Superior temporal gyrus (tissue), 1 donor: ENCODE data around the gene PALLD.
"Not testable (repeated sequence)": the region's sequence is repeated elsewhere in the genome, so short reads cannot be mapped to it uniquely, and the experiment has no call there.

ENCODE experiments used
- DNase-seq: peaks from one replicate; pipeline ENCODE4 v3.0.0-alpha.2; 2016; ENCODE audit errors: extremely low spot score

The PALLD gene

GRCh38 chr4:168908093-168908492, 411.2 kb downstream of the PALLD start:
- DNase-seq, result no peak

- no peak for DNase-seq
These were observed 412.0 kb downstream of the PALLD start for GRCh38 chr4:168908851-168909273.

- no peak for DNase-seq
These were observed 417.2 kb downstream of the PALLD start for GRCh38 chr4:168914095-168914494.

GRCh38 chr4:168917138-168917779, 420.4 kb downstream of the PALLD start:
- peak; percentile 76 for DNase-seq

GRCh38 chr4:168919706-168920324, 423.0 kb downstream of the PALLD start:
- no peak for DNase-seq

- no peak for DNase-seq
These were observed 423.7 kb downstream of the PALLD start for GRCh38 chr4:168920441-168921065.

- DNase-seq, result peak; percentile 91
These were observed 426.8 kb downstream of the PALLD start for GRCh38 chr4:168923526-168924194.

GRCh38 chr4:168924667-168925066, 427.8 kb downstream of the PALLD start:
- DNase-seq, result peak; percentile 6

GRCh38 chr4:168925789-168926490, 429.1 kb downstream of the PALLD start:
- no peak for DNase-seq

- no peak for DNase-seq
These were observed 431.5 kb downstream of the PALLD start for GRCh38 chr4:168928346-168928745.

GRCh38 chr4:168928875-168929274, 432.0 kb downstream of the PALLD start:
- DNase-seq, result no peak

GRCh38 chr4:168930413-168931196, 433.8 kb downstream of the PALLD start:
- DNase-seq, result no peak

- no peak for DNase-seq
These were observed 434.4 kb downstream of the PALLD start for GRCh38 chr4:168931215-168931650.

GRCh38 chr4:168932138-168932537, 435.3 kb downstream of the PALLD start:
- DNase-seq, result no peak

GRCh38 chr4:168933423-168933822, 436.6 kb downstream of the PALLD start:
- DNase-seq, result no peak

- not testable (repeated sequence) for DNase-seq
These were observed 440.6 kb downstream of the PALLD start for GRCh38 chr4:168937473-168937872.

- no peak for DNase-seq
These were observed 446.1 kb downstream of the PALLD start for GRCh38 chr4:168942985-168943384.

- DNase-seq, result no peak
These were observed 448.4 kb downstream of the PALLD start for GRCh38 chr4:168945291-168945690.

GRCh38 chr4:168952821-168953246, 456.0 kb downstream of the PALLD start:
- DNase-seq, result not testable (repeated sequence)

- DNase-seq, result no peak
These were observed 458.8 kb downstream of the PALLD start for GRCh38 chr4:168955674-168956073.

- no peak for DNase-seq
These were observed 463.9 kb downstream of the PALLD start for GRCh38 chr4:168960716-168961115.
